IPS-15b (cell line): ENCODE measurements around the gene COL28A1.

Source experiments
- H3K27me3 ChIP-seq: one replicate; pipeline ENCODE4 v1.6.1; 2013; ENCODE audit warnings: low read length; ENCODE audit not compliant: control insufficient read depth, insufficient read depth
- H3K36me3 ChIP-seq: one replicate; pipeline ENCODE4 v1.6.1; 2013; ENCODE audit warnings: low read length; ENCODE audit not compliant: control insufficient read depth, insufficient read depth
- H3K4me1 ChIP-seq: one replicate; pipeline ENCODE4 v1.6.1; 2013; ENCODE audit warnings: mild to moderate bottlenecking, low read length; ENCODE audit not compliant: control insufficient read depth, insufficient read depth
- H3K4me3 ChIP-seq: one replicate; pipeline ENCODE4 v1.5.1; 2013; ENCODE audit warnings: low read depth, low read length
- H3K9ac ChIP-seq: one replicate; pipeline ENCODE4 v1.6.1; 2013; ENCODE audit warnings: low read depth, mild to moderate bottlenecking, low read length
- H3K9me3 ChIP-seq: one replicate; pipeline ENCODE4 v1.6.1; 2013; ENCODE audit warnings: mild to moderate bottlenecking, low read length; ENCODE audit not compliant: control insufficient read depth, insufficient read depth

Gene COL28A1

GRCh38 chr7:7556852-7557251, 21.2 kb upstream of the COL28A1 start:
- no peak overlapping the region for H3K4me3 ChIP-seq
- no peaks in the 10 kb centered on the region for H3K27me3 ChIP-seq
- no peak overlapping the region for H3K9ac ChIP-seq
- no peaks in the 10 kb centered on the region for H3K4me1 ChIP-seq
- H3K9me3 ChIP-seq, result no peaks in the 10 kb centered on the region
- H3K36me3 ChIP-seq, result no peaks in the 10 kb centered on the region

GRCh38 chr7:7554649-7555575, 19.2 kb upstream of the COL28A1 start:
- Histone ChIP-seq H3K27me3 (no peaks in the 10 kb centered on the region), H3K4me3 (no peak overlapping the region), H3K36me3 (no peaks in the 10 kb centered on the region), H3K9ac (no peak overlapping the region), H3K4me1 (no peaks in the 10 kb centered on the region), H3K9me3 (no peaks in the 10 kb centered on the region)

- Histone ChIP-seq H3K4me3 (no peak overlapping the region), H3K9ac (no peak overlapping the region), H3K4me1 (no peaks in the 10 kb centered on the region), H3K27me3 (no peaks in the 10 kb centered on the region), H3K36me3 (no peaks in the 10 kb centered on the region), H3K9me3 (no peaks in the 10 kb centered on the region)
Observed at GRCh38 chr7:7554021-7554432, 18.4 kb upstream of the COL28A1 start.

- no peaks in the 10 kb centered on the region for H3K9me3 ChIP-seq
- no peak overlapping the region for H3K4me3 ChIP-seq
- no peaks in the 10 kb centered on the region for H3K4me1 ChIP-seq
- H3K9ac ChIP-seq, result no peak overlapping the region
- H3K27me3 ChIP-seq, result no peaks in the 10 kb centered on the region
- H3K36me3 ChIP-seq, result no peaks in the 10 kb centered on the region
Observed at GRCh38 chr7:7553386-7553785, 17.7 kb upstream of the COL28A1 start.

- no peaks in the 10 kb centered on the region for H3K9me3 ChIP-seq
- H3K4me1 ChIP-seq, result no peaks in the 10 kb centered on the region
- no peaks in the 10 kb centered on the region for H3K36me3 ChIP-seq
- H3K9ac ChIP-seq, result no peak overlapping the region
- H3K27me3 ChIP-seq, result no peaks in the 10 kb centered on the region
- H3K4me3 ChIP-seq, result no peak overlapping the region
Observed at GRCh38 chr7:7552199-7552598, 16.5 kb upstream of the COL28A1 start.

- no peaks in the 10 kb centered on the region for H3K9me3 ChIP-seq
- H3K4me1 ChIP-seq, result no peaks in the 10 kb centered on the region
- H3K36me3 ChIP-seq, result no peaks in the 10 kb centered on the region
- H3K4me3 ChIP-seq, result no peak overlapping the region
- H3K27me3 ChIP-seq, result no peaks in the 10 kb centered on the region
- no peak overlapping the region for H3K9ac ChIP-seq
Observed at GRCh38 chr7:7550663-7551062, 15.0 kb upstream of the COL28A1 start.

GRCh38 chr7:7548407-7548806, 12.7 kb upstream of the COL28A1 start:
- Histone ChIP-seq H3K4me1 (no peaks in the 10 kb centered on the region), H3K27me3 (no peaks in the 10 kb centered on the region), H3K36me3 (no peaks in the 10 kb centered on the region), H3K9me3 (no peaks in the 10 kb centered on the region), H3K9ac (no peak overlapping the region), H3K4me3 (no peak overlapping the region)

GRCh38 chr7:7542251-7542835, 6.7 kb upstream of the COL28A1 start:
- Histone ChIP-seq H3K9me3 (no peaks in the 10 kb centered on the region), H3K4me3 (no peak overlapping the region), H3K27me3 (no peaks in the 10 kb centered on the region), H3K9ac (no peak overlapping the region), H3K4me1 (no peaks in the 10 kb centered on the region), H3K36me3 (no peaks in the 10 kb centered on the region)

- H3K4me3 ChIP-seq, result no peak overlapping the region
- H3K9me3 ChIP-seq, result no peaks in the 10 kb centered on the region
- H3K9ac ChIP-seq, result no peak overlapping the region
- no peaks in the 10 kb centered on the region for H3K27me3 ChIP-seq
- no peaks in the 10 kb centered on the region for H3K4me1 ChIP-seq
- no peaks in the 10 kb centered on the region for H3K36me3 ChIP-seq
Observed at GRCh38 chr7:7539711-7540110, 4.0 kb upstream of the COL28A1 start.

- Histone ChIP-seq H3K9me3 (no peaks in the 10 kb centered on the region), H3K27me3 (no peaks in the 10 kb centered on the region), H3K36me3 (no peaks in the 10 kb centered on the region), H3K9ac (no peak overlapping the region), H3K4me3 (no peak overlapping the region), H3K4me1 (no peaks in the 10 kb centered on the region)
Observed at GRCh38 chr7:7539152-7539551, 3.5 kb upstream of the COL28A1 start.

- Histone ChIP-seq H3K9me3 (no peaks in the 10 kb centered on the region), H3K27me3 (no peaks in the 10 kb centered on the region), H3K36me3 (no peaks in the 10 kb centered on the region), H3K4me3 (no peak overlapping the region), H3K4me1 (no peaks in the 10 kb centered on the region), H3K9ac (no peak overlapping the region)
Observed at GRCh38 chr7:7537711-7538110, 2.0 kb upstream of the COL28A1 start.

- Histone ChIP-seq H3K9me3 (no peaks in the 10 kb centered on the region), H3K36me3 (no peaks in the 10 kb centered on the region), H3K4me1 (no peaks in the 10 kb centered on the region)
Observed at GRCh38 chr7:7536396-7537019, 835 bp upstream of the COL28A1 start.

More at GRCh38 chr7:7536396-7537019, 835 bp upstream of the COL28A1 start:
- Histone ChIP-seq H3K4me3 (no peak overlapping the region), H3K9ac (no peak overlapping the region), H3K27me3 (no peaks in the 10 kb centered on the region)
